Measurements from ENCODE around the gene TOMM20.

- no peak for TF ChIP-seq CTCF (IDR thresholded peaks at IDR 0.05; ENCODE audit: insufficient read depth, low read length, poor library complexity, severe bottlenecking)
- TF ChIP-seq EZH2phosphoT487 (conservative IDR thresholded peaks at IDR 0.05; ENCODE audit: low read length): no peak
Measured at GRCh38 chr1:235063068-235063765, 65.4 kb downstream of the TOMM20 start.
